SK-N-MC (cell line): Measurements from ENCODE around the gene KAZN.

Experiments
- DNase-seq: peaks from one replicate; pipeline ENCODE4 v3.0.0-alpha.2; 2011; ENCODE audit warnings: low read depth, low spot score
- H3K27ac ChIP-seq: fragments of 200-600 bp; sonication (generic); 2 replicates; pipeline ENCODE4 v1.5.1; 2016; ENCODE audit warnings: mixed run types
- H3K36me3 ChIP-seq: fragments of 200-600 bp; sonication (generic); 2 replicates; pipeline ENCODE4 v1.6.1; 2017; ENCODE audit warnings: antibody characterized with exemption, low read length, mixed read lengths; ENCODE audit not compliant: insufficient read depth
- H3K4me3 ChIP-seq: fragments of 200-600 bp; sonication (generic); 2 replicates; pipeline ENCODE4 v1.5.1; 2016
- H3K9ac ChIP-seq: fragments of 200-600 bp; sonication (generic); 2 replicates; pipeline ENCODE4 v1.8.0; 2017; ENCODE audit warnings: mixed run types, mixed read lengths; ENCODE audit not compliant: insufficient read length
- H3K9me3 ChIP-seq: fragments of 200-600 bp; sonication (generic); 2 replicates; pipeline ENCODE4 v1.6.1; 2017; ENCODE audit warnings: low read depth, mild to moderate bottlenecking, antibody characterized with exemption, low read length, moderate library complexity, mixed read lengths
- EZH2 ChIP-seq: fragments of 200-600 bp; sonication (generic); IDR thresholded peaks from one replicate; pipeline ENCODE4 v1.6.1; 2017; ENCODE audit warnings: antibody characterized with exemption
- FOXP2 ChIP-seq: optimal IDR thresholded peaks from 2 replicates; pipeline ENCODE3; 2011; ENCODE audit warnings: mild to moderate bottlenecking, moderate library complexity; ENCODE audit not compliant: insufficient read depth; ENCODE audit errors: extremely low read length, control extremely low read depth
- POLR2AphosphoS5 ChIP-seq: IDR thresholded peaks from 2 replicates; pipeline ENCODE4 v1.6.1; 2012; ENCODE audit warnings: mild to moderate bottlenecking, low read depth, low read length, borderline replicate concordance

KAZN gene

GRCh38 chr1:14784790-14785773, 186.6 kb downstream of the KAZN start:
- no peak for DNase-seq
- TF ChIP-seq POLR2AphosphoS5 (no peak), EZH2 (no peak), FOXP2 (no peak)
- H3K9me3 ChIP-seq, result no peaks in the 10 kb centered on the region

DNA sequence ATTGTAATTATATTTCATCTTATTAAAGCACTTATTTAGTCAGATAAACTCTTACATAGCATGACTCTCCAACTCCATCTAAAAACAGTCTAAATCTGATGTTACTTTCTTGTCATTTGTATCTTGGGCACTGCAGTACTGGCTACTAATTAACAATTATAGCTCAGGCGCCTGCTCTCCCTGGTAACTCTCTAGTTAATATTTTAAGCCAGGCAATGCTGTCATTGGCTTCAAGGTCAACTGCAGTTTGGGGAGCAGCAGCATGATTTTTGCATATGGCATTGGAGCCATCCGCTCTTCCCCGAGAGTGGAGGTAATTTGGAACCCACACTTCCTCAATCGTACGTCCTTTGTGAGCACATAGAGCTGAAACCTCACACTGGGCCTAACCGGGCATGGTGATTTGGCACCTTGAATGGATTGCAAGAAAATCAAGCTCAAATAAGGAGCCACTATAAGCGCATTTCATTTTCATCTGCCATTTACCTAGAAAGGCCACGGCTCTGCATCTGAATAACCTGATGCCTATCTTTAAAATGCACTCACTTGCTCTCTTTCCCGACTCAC, 187.7 kb downstream of the KAZN start:
- Histone ChIP-seq H3K36me3 (no peaks in the 10 kb centered on the region), H3K9me3 (no peaks in the 10 kb centered on the region), H3K4me3 (no peak overlapping the region), H3K27ac (no peak overlapping the region), H3K9ac (no peak overlapping the region)
- DNase-seq, result no peak
- TF ChIP-seq FOXP2 (no peak), EZH2 (no peak), POLR2AphosphoS5 (no peak)

More at GRCh38 chr1:14784790-14785773, 186.6 kb downstream of the KAZN start:
- Histone ChIP-seq H3K36me3 (no peaks in the 10 kb centered on the region), H3K9ac (no peak overlapping the region), H3K27ac (no peak overlapping the region), H3K4me3 (no peak overlapping the region)

DNA sequence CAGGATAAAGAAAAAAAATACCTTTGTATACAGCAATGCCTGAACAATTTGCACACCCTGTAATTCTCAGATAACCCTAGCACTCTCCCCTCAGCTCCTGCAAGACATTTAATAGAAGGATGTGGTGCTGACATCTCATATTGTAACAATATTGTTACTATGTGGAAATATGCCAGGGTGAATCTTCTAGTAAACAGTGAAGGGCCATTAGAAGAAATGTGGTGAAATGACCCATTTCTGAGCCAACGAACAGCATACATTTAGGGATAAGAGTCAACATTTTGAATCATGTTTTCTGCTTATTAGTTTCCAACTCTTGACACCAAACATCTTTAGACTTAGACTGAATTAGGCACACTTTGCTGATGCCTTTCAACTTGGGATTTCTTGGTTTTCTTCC, 188.2 kb downstream of the KAZN start:
- no peak for DNase-seq
- Histone ChIP-seq H3K9me3 (no peaks in the 10 kb centered on the region), H3K9ac (no peak overlapping the region), H3K27ac (no peak overlapping the region), H3K4me3 (no peak overlapping the region), H3K36me3 (no peaks in the 10 kb centered on the region)
- TF ChIP-seq FOXP2, result no peak
- no peak for TF ChIP-seq EZH2
- TF ChIP-seq POLR2AphosphoS5, result no peak

- Histone ChIP-seq H3K9ac (no peak overlapping the region), H3K27ac (no peak overlapping the region), H3K36me3 (no peaks in the 10 kb centered on the region), H3K4me3 (no peak overlapping the region), H3K9me3 (no peaks in the 10 kb centered on the region)
- no peak for TF ChIP-seq FOXP2
- TF ChIP-seq POLR2AphosphoS5, result no peak
- no peak for TF ChIP-seq EZH2
- DNase-seq, result no peak
Measured at GRCh38 chr1:14787604-14788003, 189.1 kb downstream of the KAZN start.

DNA sequence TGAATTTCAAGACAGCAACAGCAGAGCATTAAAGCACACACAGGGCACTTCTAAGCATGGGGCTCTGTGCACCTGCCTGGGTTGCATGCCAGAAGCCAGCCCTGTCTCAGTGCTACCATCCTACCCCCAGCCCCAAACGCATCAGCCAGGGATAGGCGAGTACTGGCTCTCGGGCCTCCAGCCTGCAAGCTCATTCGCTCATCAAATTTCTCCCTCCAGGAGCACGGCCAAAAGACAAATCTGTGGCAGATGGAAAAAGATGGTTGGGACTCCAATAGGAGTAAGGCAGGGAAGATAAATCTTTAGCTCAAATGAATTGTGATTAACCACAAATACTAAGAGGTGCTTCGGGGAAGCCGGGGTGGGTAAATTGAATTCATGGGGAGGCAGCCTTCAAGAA, 189.6 kb downstream of the KAZN start:
- TF ChIP-seq POLR2AphosphoS5, result no peak
- no peak for TF ChIP-seq EZH2
- no peak for TF ChIP-seq FOXP2
- no peak overlapping the region for H3K4me3 ChIP-seq
- H3K9me3 ChIP-seq, result no peaks in the 10 kb centered on the region
- H3K36me3 ChIP-seq, result no peaks in the 10 kb centered on the region
- DNase-seq, result no peak
- no peak overlapping the region for H3K9ac ChIP-seq
- H3K27ac ChIP-seq, result no peak overlapping the region

DNA sequence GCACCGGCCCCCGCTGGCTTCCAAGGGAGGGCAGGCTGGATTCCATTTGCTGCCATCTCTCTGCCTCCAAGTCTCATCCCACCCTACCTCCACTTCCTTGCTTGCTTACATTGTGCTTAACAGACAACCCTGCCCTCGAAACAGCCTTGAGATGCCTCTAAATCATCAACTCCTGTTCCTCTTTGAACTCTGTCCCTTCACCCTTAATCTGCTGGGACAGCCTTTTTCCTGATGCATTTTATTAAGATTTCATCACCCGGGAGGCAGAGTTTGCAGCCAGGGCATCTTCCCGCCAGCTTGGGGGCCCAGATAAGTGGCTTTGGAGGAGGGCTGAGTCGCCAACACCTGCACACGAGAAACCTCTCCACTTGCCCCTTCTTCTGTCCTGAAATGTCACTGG, 192.5 kb downstream of the KAZN start:
- H3K27ac ChIP-seq, result no peak overlapping the region
- TF ChIP-seq EZH2, result no peak
- no peak for TF ChIP-seq FOXP2
- TF ChIP-seq POLR2AphosphoS5, result no peak

GRCh38 chr1:14791654-14792053, 193.2 kb downstream of the KAZN start:
- H3K36me3 ChIP-seq, result no peaks in the 10 kb centered on the region
- H3K27ac ChIP-seq, result no peak overlapping the region
- DNase-seq, result no peak
- no peaks in the 10 kb centered on the region for H3K9me3 ChIP-seq
- TF ChIP-seq FOXP2 (no peak), EZH2 (no peak), POLR2AphosphoS5 (no peak)
- H3K9ac ChIP-seq, result no peak overlapping the region
- H3K4me3 ChIP-seq, result no peak overlapping the region

More for the DNA sequence above, 192.5 kb downstream of the KAZN start:
- no peaks in the 10 kb centered on the region for H3K9me3 ChIP-seq
- H3K9ac ChIP-seq, result no peak overlapping the region
- DNase-seq, result no peak
- H3K36me3 ChIP-seq, result no peaks in the 10 kb centered on the region
- no peak overlapping the region for H3K4me3 ChIP-seq

DNA sequence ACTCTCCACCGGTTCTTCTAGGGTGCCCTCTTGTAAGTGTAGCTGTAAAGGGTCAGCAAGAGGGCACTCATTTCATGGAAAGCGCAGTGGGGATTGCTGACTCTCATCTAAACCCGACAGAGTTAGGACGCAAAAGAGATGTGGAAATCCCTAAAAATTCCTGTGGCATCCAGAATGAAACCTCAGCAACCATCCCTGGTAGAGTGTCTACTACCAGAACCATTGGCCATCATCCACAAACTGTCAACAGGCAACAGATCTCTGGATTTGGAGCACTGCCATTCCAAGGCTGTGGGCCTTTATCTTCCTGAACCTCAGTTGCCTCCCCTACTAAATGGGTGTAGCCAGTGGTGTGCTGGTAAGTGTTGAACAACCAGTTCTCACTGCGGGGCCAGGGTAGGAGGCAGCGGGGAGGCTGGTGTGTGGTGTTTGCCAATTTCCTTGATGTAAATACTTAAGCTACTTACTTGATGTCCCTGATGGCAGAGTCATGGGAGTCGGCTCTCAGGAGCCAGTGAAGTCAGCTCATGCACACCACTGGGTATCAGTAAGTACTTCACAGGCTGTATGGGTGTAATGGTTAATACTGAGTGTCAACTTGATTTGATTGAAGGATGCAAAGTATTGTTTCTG, 195.8 kb downstream of the KAZN start:
- no peak for DNase-seq
- no peak overlapping the region for H3K4me3 ChIP-seq
- H3K9ac ChIP-seq, result no peak overlapping the region
- TF ChIP-seq EZH2 (no peak), FOXP2 (no peak), POLR2AphosphoS5 (no peak)
- no peak overlapping the region for H3K27ac ChIP-seq
- H3K36me3 ChIP-seq, result no peaks in the 10 kb centered on the region
- H3K9me3 ChIP-seq, result no peaks in the 10 kb centered on the region
